Erythroblast (primary cell): Measurements from ENCODE around the gene NSRP1.
A peak's percentile ranks its signal among the peaks of the same experiment; 100 is the strongest.
"Not testable (repeated sequence)": the region's sequence is repeated elsewhere in the genome, so short reads cannot be mapped to it uniquely, and the experiment has no call there.

Source experiments
- DNase-seq, 2 experiments: peaks; one replicate each; lab custom pipeline; 2025; lab: John Stamatoyannopoulos, UW
- GATA1 ChIP-seq: IDR thresholded peaks from 2 replicates; pipeline ENCODE4 v1.6.1; 2011; ENCODE audit warnings: low read depth, mild to moderate bottlenecking, control low read depth, low read length, moderate library complexity
- POLR2A ChIP-seq: IDR thresholded peaks from 2 replicates; pipeline ENCODE4 v1.6.1; 2011; ENCODE audit warnings: mild to moderate bottlenecking, low read length

The NSRP1 gene

GRCh38 chr17:30116661-30117551 is at the start of gene NSRP1:
NSRP1 (plus strand) TSS chr17:30116816; CDS start chr17:30116844, 28 bp downstream.
- TF ChIP-seq POLR2A (peak; percentile 99), GATA1 (no peak)
- DNase-seq = peak; percentile 95 to 97

GRCh38 chr17:30068465-30068864 is 48.2 kb upstream of the NSRP1 start:
- no peak for DNase-seq
- TF ChIP-seq GATA1 (no peak), POLR2A (no peak)

GRCh38 chr17:30074254-30074653 is 42.4 kb upstream of the NSRP1 start:
- DNase-seq = no peak
- TF ChIP-seq POLR2A (no peak), GATA1 (no peak)

- no peak for DNase-seq
- TF ChIP-seq POLR2A (no peak), GATA1 (no peak)
These were observed 41.9 kb upstream of the NSRP1 start for GRCh38 chr17:30074730-30075129.

- no peak for DNase-seq
- TF ChIP-seq POLR2A (no peak), GATA1 (no peak)
These were observed 33.8 kb upstream of the NSRP1 start for GRCh38 chr17:30082773-30083172.

- no peak for DNase-seq
- no peak for TF ChIP-seq POLR2A
- no peak for TF ChIP-seq GATA1
These were observed 31.8 kb upstream of the NSRP1 start for GRCh38 chr17:30084788-30085187.

- TF ChIP-seq GATA1 (no peak), POLR2A (no peak)
- DNase-seq = no peak
These were observed 29.7 kb upstream of the NSRP1 start for GRCh38 chr17:30086896-30087295.

- not testable (repeated sequence) for DNase-seq
These were observed 29.2 kb upstream of the NSRP1 start for GRCh38 chr17:30087431-30087830.

- no peak for DNase-seq
- TF ChIP-seq GATA1 = no peak
These were observed 25.4 kb upstream of the NSRP1 start for GRCh38 chr17:30091121-30091670.

GRCh38 chr17:30091771-30092170 is 24.8 kb upstream of the NSRP1 start:
- TF ChIP-seq POLR2A (no peak), GATA1 (no peak)
- DNase-seq = no peak

GRCh38 chr17:30092886-30093285 is 23.7 kb upstream of the NSRP1 start:
- no peak for DNase-seq
- TF ChIP-seq POLR2A (no peak), GATA1 (no peak)

GRCh38 chr17:30093463-30094147 is 23.0 kb upstream of the NSRP1 start:
- DNase-seq = peak; percentile 42 to 73
- TF ChIP-seq POLR2A (no peak), GATA1 (no peak)

- TF ChIP-seq GATA1 = no peak
- no peak for TF ChIP-seq POLR2A
- peak; percentile 28 to 48 for DNase-seq
These were observed 20.9 kb upstream of the NSRP1 start for GRCh38 chr17:30095507-30096244.
